ENCODE data around the gene OPRM1. TPM values are rescaled to one million over a fixed set of nuclear protein-coding genes. Genes with fewer than 3 reads are reported as not detected.

Gene OPRM1
- total and polyA plus RNA-seq, 9 donors: not detected

GRCh38 chr6:154113392-154113791 is 74.4 kb downstream of the OPRM1 start:
- Histone ChIP-seq H3K9me3 (no peaks in the 10 kb centered on the region), H3K36me3 (no peaks in the 10 kb centered on the region), H3K4me3 (no peak overlapping the region), H3K27me3 (no peaks in the 10 kb centered on the region), H3K27ac (no peak overlapping the region), H3K4me1 (ENCODE audit: insufficient read depth) (no peaks in the 10 kb centered on the region)
- no peak for DNase-seq
- intact Hi-C loops (cut with DNase I): no loop called here
- 78 to 89% (median 82%) methylated on average over 3 of the region's 3 CpGs for WGBS, 3 donors
- TF ChIP-seq POLR2A (IDR thresholded peaks at IDR 0.05) (no peak), EP300 (IDR thresholded peaks at IDR 0.05) (no peak), CTCF (IDR thresholded peaks at IDR 0.05) (no peak)

- 46 to 62% (median 57%) methylated on average over 4 of the region's 4 CpGs for WGBS, 3 donors
- Histone ChIP-seq H3K27ac (no peak overlapping the region), H3K9me3 (no peaks in the 10 kb centered on the region), H3K4me1 (ENCODE audit: insufficient read depth) (no peaks in the 10 kb centered on the region), H3K36me3 (no peaks in the 10 kb centered on the region), H3K27me3 (no peaks in the 10 kb centered on the region), H3K4me3 (no peak overlapping the region)
- DNase-seq: no peak
- intact Hi-C loops (cut with DNase I): no loop called here
- TF ChIP-seq POLR2A (IDR thresholded peaks at IDR 0.05) (no peak), CTCF (IDR thresholded peaks at IDR 0.05) (no peak), EP300 (IDR thresholded peaks at IDR 0.05) (no peak)
These were observed 78.4 kb downstream of the OPRM1 start for GRCh38 chr6:154117485-154117884.

GRCh38 chr6:154122195-154122925 is 83.3 kb downstream of the OPRM1 start:
- Histone ChIP-seq H3K4me3 (no peak overlapping the region), H3K36me3 (no peaks in the 10 kb centered on the region), H3K4me1 (ENCODE audit: insufficient read depth) (no peaks in the 10 kb centered on the region), H3K9me3 (no peaks in the 10 kb centered on the region), H3K27me3 (no peaks in the 10 kb centered on the region), H3K27ac (no peak overlapping the region)
- WGBS, 3 donors: 86 to 99% (median 87%) methylated on average over 2 of the region's 2 CpGs
- no peak for TF ChIP-seq CTCF (IDR thresholded peaks at IDR 0.05)
- no peak for TF ChIP-seq EP300 (IDR thresholded peaks at IDR 0.05)
- TF ChIP-seq POLR2A (IDR thresholded peaks at IDR 0.05): no peak
- intact Hi-C loops (cut with DNase I): no loop called here
- DNase-seq: no peak

- 71 to 75% (median 73%) methylated on average over 8 of the region's 8 CpGs for WGBS, 3 donors
- Histone ChIP-seq H3K36me3 (no peaks in the 10 kb centered on the region), H3K4me1 (ENCODE audit: insufficient read depth) (no peaks in the 10 kb centered on the region), H3K4me3 (no peak overlapping the region), H3K9me3 (no peaks in the 10 kb centered on the region), H3K27ac (no peak overlapping the region), H3K27me3 (no peaks in the 10 kb centered on the region)
- DNase-seq: no peak
- TF ChIP-seq EP300 (IDR thresholded peaks at IDR 0.05) (no peak), CTCF (IDR thresholded peaks at IDR 0.05) (no peak), POLR2A (IDR thresholded peaks at IDR 0.05) (no peak)
- intact Hi-C loops (cut with DNase I): no loop called here
These were observed 84.3 kb downstream of the OPRM1 start for GRCh38 chr6:154123155-154123956.

Measured in ovary (tissue), 9 donors.